GM18508 (cell line): Measurements from ENCODE around the gene SLC9A3.
"Not testable (repeated sequence)": the region's sequence is repeated elsewhere in the genome, so short reads cannot be mapped to it uniquely, and the experiment has no call there.

Experiments
- ATAC-seq: cut with Tn5 transposase; IDR thresholded peaks from one replicate; pipeline ENCODE4 v1.9.1; 2021; ENCODE audit warnings: moderate number of reproducible peaks; ENCODE audit not compliant: insufficient read depth, unreplicated experiment

The SLC9A3 gene

DNA sequence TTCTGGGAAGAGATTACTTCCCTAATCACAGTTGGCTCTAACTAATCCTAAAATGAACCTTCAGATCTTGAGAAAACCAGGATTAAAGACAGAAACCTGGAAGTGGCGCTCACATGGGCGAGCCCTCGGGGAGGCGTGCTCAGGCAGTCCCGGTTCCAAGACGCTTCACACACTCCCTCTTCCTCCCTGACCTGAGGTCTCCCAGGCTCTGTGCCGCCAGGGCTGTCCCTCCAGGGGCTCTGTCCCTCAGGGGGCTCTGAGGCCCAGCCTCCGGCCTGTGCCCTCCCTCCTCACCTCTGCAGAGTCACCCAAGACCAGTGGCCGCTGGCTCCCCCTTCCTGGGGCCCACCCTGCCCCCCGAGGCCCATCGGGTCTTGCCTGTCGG, 10.2 kb downstream of the SLC9A3 start:
- ATAC-seq = no peak

DNA sequence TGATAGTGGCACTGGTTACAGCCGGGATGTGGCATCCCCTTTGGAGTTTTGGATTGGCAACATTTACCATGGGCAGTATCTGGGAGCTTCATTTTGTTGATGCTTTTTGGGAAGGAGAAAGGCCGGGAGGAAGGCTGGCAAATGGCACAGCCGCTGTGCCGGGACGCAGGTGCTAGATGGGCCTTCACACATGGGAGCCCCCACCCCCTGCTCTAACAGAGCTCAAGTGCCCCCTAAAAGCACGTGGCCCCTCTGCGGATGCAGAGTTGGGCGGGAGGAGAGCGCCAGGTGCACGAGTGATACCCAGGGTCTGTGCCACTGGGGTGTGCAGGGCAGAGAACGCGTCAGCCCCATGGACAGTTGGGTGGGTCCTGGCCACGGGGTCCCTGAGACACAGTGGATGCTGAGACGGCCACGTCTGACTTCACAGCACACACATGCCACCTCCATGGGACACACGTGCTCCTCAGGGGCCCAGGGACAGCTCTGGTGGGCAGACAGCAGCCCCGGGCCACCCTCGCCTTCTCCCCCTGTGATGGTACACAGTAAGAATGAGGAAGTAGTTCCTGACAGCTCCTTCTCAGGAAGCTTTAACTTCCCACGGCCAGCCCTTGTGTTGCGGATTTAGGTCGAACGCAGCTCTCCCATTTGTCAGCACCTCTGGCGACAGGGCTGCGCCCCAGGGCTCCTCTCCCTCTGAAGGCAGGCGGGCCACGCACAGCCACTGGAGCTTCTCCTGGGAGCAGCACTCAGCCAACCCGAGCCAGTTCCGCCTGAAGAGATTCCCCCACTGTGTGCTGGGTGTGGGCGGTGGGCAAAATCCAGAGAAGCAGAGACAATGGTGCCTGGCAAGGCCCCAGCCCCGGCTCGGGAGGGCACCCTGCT, 10.8 kb downstream of the SLC9A3 start:
- no peak for ATAC-seq

GRCh38 chr5:511476-511875, 12.8 kb downstream of the SLC9A3 start:
- ATAC-seq = no peak

DNA sequence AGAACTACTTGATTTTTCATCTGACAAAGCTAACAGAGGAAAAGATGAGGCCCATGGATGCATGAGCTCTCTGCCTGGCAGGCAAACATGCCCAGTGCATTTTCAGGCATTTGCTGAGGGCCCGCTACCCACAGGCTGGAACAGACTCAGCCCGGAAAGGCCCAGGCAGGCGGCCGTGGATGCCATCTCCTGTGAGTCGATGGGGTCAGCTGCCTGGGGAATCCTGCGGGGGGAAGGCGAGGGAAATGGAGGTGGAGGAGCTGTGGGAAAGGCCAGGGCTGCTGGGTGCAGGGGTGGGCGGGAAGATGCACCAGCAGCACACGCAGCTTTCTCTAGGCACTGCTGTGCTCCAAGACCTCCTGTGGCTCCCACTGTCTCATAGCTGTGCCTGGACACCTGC, 13.7 kb downstream of the SLC9A3 start:
- no peak for ATAC-seq

DNA sequence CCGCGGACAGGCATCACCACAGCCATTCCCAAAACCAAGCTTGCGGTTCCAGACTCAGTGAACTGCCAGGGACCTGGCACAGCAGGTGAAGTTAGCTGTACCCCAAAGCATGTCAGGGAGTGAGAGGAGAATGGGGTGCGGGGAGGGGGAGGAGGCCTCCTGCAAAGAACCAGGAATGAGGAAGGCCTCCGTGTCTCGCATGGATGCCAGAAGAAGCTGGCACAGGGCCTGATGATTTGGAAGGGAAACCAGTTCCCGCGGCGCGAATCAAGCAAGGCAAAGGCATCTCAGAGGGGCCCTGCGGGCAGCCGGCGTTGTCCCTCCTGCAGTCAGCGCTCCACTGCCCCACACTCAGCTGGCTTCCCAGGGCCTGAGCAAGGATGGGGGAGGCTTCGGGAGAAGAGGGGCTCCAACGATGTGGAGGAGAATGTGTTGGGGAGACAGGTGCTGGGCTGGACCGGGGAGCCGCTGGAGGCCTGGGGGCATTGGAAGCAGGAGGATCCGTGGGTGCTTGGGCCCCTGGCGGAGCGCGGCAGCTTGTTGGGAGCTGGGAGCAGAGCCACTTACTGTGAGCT, 14.6 kb downstream of the SLC9A3 start:
- no peak for ATAC-seq

- ATAC-seq = not testable (repeated sequence)
These were observed 16.2 kb downstream of the SLC9A3 start for GRCh38 chr5:507986-508575.

- no peak for ATAC-seq
These were observed 18.2 kb downstream of the SLC9A3 start for GRCh38 chr5:505951-506525.

GRCh38 chr5:504326-505154, 19.7 kb downstream of the SLC9A3 start:
- no peak for ATAC-seq

- no peak for ATAC-seq
These were observed 21.7 kb downstream of the SLC9A3 start for GRCh38 chr5:502325-503079.

DNA sequence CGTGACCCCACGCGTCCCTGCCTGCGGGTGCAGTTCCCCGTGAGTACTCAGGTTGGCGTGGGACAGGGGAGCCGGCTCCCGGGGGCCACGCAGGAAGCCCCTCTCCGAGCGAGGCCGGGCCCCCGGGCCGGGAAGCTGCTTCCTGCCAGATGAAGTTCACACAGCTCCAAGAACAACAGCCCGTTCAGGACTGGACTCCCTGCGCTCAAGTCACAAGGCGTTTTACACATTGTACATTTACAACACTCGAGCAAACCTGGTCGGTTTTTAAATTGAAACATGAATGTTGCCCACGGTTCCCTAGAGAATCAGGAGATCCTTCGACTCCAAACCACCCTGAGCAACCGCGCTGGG, 22.4 kb downstream of the SLC9A3 start:
- ATAC-seq = no peak

GRCh38 chr5:501105-501830, 23.0 kb downstream of the SLC9A3 start:
- no peak for ATAC-seq

- no peak for ATAC-seq
These were observed 23.8 kb downstream of the SLC9A3 start for GRCh38 chr5:500491-500890.

- ATAC-seq = no peak
These were observed 24.7 kb downstream of the SLC9A3 start for GRCh38 chr5:499233-500209.

- ATAC-seq = no peak
These were observed 26.3 kb downstream of the SLC9A3 start for GRCh38 chr5:497871-498509.

DNA sequence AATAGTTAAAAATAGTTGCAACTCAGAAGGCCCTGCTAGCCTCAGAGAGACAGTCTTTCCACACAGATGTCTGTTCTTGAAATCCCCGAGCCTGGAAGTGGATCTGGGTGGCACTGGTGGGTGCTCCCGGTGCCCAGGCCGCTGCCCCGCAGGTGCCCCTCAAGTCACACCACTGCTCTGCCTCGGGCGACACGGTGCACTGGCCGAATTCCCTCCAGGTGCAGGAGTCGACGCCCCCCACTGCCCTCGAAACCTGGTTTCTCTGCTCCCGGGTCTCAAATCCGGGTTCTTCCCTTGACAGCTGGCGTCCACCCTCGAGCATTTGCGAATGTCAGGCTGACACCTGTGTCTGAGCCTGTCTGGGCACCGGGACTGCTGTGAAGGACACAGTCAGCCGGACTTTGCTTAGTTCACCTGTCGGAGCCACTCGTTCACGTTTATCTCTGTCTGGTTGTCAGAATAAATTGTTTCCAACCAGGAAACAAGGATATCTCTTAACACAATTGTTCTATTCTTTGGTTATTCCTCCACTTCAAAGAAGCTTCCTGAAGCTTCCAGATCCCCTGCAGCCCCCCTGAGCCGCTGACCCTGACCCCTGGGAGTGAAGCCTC, 27.1 kb downstream of the SLC9A3 start:
- no peak for ATAC-seq

- no peak for ATAC-seq
These were observed 28.2 kb downstream of the SLC9A3 start for GRCh38 chr5:496028-496427.

DNA sequence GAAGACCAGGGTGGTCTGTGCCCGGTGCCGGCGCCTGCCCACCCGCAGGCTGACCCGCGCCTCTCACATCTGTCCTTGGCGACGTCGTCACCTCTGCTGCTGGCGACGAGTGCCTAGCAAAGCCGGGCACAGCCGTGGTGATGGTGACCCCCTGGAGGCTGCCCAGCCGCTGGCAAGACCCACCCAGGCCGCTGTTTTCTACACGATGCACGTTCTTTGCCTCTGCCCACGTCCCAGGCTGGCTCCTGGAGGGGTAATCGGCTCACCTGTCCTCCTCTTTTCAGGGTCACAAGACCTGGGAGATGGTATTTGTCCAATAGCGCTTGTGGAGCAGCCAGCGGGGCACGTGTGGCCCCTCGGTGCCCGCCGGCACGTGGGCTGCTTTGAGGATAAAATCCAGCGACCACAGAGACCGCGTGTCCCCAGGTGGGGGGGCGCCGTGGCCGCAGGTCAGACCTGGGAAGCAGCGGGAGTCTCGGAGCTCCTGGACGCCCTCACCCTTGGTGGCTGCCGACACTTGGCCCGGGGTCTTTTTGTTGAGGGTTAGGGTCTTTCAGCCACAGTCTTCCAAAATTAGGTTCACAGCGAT, 29.5 kb downstream of the SLC9A3 start:
- no peak for ATAC-seq
